Epithelial cell of proximal tubule (primary cell): ENCODE data around the gene RSPH4A. TPM values are rescaled to one million over a fixed set of nuclear protein-coding genes. Genes with fewer than 3 reads are reported as not detected.

Experiments
- DNase-seq: peaks from one replicate; pipeline ENCODE4 v3.0.0-alpha.2; 2011; ENCODE audit warnings: low read depth
- H3K4me3 ChIP-seq: 2 replicates; pipeline ENCODE4 v1.5.1; 2011; ENCODE audit warnings: low read depth, mild to moderate bottlenecking, low read length
- CTCF ChIP-seq: conservative IDR thresholded peaks from 2 replicates; pipeline ENCODE4 v1.5.1; 2012; ENCODE audit warnings: low read depth, mild to moderate bottlenecking, low read length
- total RNA-seq: library from RNA; depleted of rRNA; stranded (reverse); fragments of >200 nt; gene quantifications from 2 replicates; pipeline ENCODE4 v1.2.3, GENCODE V29; 2015

RSPH4A gene
- total RNA-seq, 1 donor from 2014 or later = not detected

GRCh38 chr6:116575227-116575626 lies 41.1 kb upstream of the RSPH4A start:
- H3K4me3 ChIP-seq = no peak overlapping the region
- no peak for DNase-seq
- no peak for TF ChIP-seq CTCF

- H3K4me3 ChIP-seq = no peak overlapping the region
- no peak for DNase-seq
- TF ChIP-seq CTCF = no peak
Measured at GRCh38 chr6:116577486-116577885, 38.8 kb upstream of the RSPH4A start.

GRCh38 chr6:116578335-116578734 lies 37.9 kb upstream of the RSPH4A start:
- no peak for DNase-seq
- no peak for TF ChIP-seq CTCF
- H3K4me3 ChIP-seq = no peak overlapping the region

GRCh38 chr6:116579143-116579542 lies 37.1 kb upstream of the RSPH4A start:
- TF ChIP-seq CTCF = no peak
- no peak overlapping the region for H3K4me3 ChIP-seq
- DNase-seq = no peak

GRCh38 chr6:116580198-116580597 lies 36.1 kb upstream of the RSPH4A start:
- no peak overlapping the region for H3K4me3 ChIP-seq
- DNase-seq = no peak
- no peak for TF ChIP-seq CTCF

GRCh38 chr6:116586276-116586675 lies 30.0 kb upstream of the RSPH4A start:
- TF ChIP-seq CTCF = no peak
- H3K4me3 ChIP-seq = no peak overlapping the region
- DNase-seq = no peak

- no peak for DNase-seq
- no peak for TF ChIP-seq CTCF
- H3K4me3 ChIP-seq = no peak overlapping the region
Measured at GRCh38 chr6:116586738-116587137, 29.5 kb upstream of the RSPH4A start.
